H9 (cell line): ENCODE data around the gene KLF13. TPM values are rescaled to one million over a fixed set of nuclear protein-coding genes. Genes with fewer than 3 reads are reported as not detected.

Experiments used
- DNase-seq: peaks from one replicate; pipeline ENCODE4 v3.0.0-alpha.2; 2017
- H2AFZ ChIP-seq: one replicate; pipeline ENCODE4 v1.6.1; 2013; ENCODE audit warnings: mild to moderate bottlenecking, low read length, control low read depth, moderate library complexity
- H2AK5ac ChIP-seq: 2 replicates; pipeline ENCODE4 v1.6.1; 2013; ENCODE audit warnings: low read length, control low read depth, mixed read lengths; ENCODE audit not compliant: insufficient read length
- H2BK120ac ChIP-seq: one replicate; pipeline ENCODE4 v1.6.1; 2013; ENCODE audit warnings: low read depth, mild to moderate bottlenecking, low read length, control low read depth, inconsistent platforms; ENCODE audit not compliant: poor library complexity, severe bottlenecking
- H2BK12ac ChIP-seq: 2 replicates; pipeline ENCODE4 v1.6.1; 2013; ENCODE audit warnings: low read length, control low read depth, mixed read lengths, low read depth; ENCODE audit not compliant: insufficient read length
- H2BK15ac ChIP-seq: 2 replicates; pipeline ENCODE4 v1.6.1; 2013; ENCODE audit warnings: low read depth, low read length, control low read depth
- H2BK20ac ChIP-seq: one replicate; pipeline ENCODE4 v1.6.1; 2013; ENCODE audit warnings: low read depth, mild to moderate bottlenecking, low read length, control low read depth, inconsistent platforms; ENCODE audit not compliant: poor library complexity, severe bottlenecking
- H2BK5ac ChIP-seq: 2 replicates; pipeline ENCODE4 v1.6.1; 2013; ENCODE audit warnings: low read length, control low read depth, mixed read lengths; ENCODE audit not compliant: insufficient read length
- H3K14ac ChIP-seq: 2 replicates; pipeline ENCODE4 v1.6.1; 2013; ENCODE audit warnings: low read length, control low read depth; ENCODE audit not compliant: insufficient read depth
- H3K18ac ChIP-seq: 2 replicates; pipeline ENCODE4 v1.6.1; 2013; ENCODE audit warnings: low read depth, mild to moderate bottlenecking, mixed read lengths, low read length, control low read depth; ENCODE audit not compliant: insufficient read length
- H3K23ac ChIP-seq: 2 replicates; pipeline ENCODE4 v1.6.1; 2013; ENCODE audit warnings: low read length, control low read depth, mixed read lengths, low read depth; ENCODE audit not compliant: insufficient read length
- H3K23me2 ChIP-seq: 2 replicates; pipeline ENCODE4 v1.6.1; 2013; ENCODE audit warnings: low read depth, mild to moderate bottlenecking, mixed read lengths, low read length, control low read depth; ENCODE audit not compliant: insufficient read length, poor library complexity, severe bottlenecking
- H3K27ac ChIP-seq: 2 replicates; pipeline ENCODE4 v1.5.1; 2013; ENCODE audit warnings: low read length, control low read depth, mixed read lengths, low read depth; ENCODE audit not compliant: insufficient read length
- H3K27me3 ChIP-seq: 2 replicates; pipeline ENCODE4 v1.6.1; 2013; ENCODE audit warnings: low read length, control low read depth, inconsistent platforms; ENCODE audit not compliant: insufficient read depth
- H3K4ac ChIP-seq: 2 replicates; pipeline ENCODE4 v1.6.1; 2013; ENCODE audit warnings: low read depth, mild to moderate bottlenecking, control low read depth, inconsistent platforms, low read length, moderate library complexity
- H3K4me1 ChIP-seq: 2 replicates; pipeline ENCODE4 v1.6.1; 2013; ENCODE audit warnings: low read length, control low read depth, inconsistent platforms; ENCODE audit not compliant: insufficient read depth
- H3K4me2 ChIP-seq: 2 replicates; pipeline ENCODE4 v1.6.1; 2013; ENCODE audit warnings: low read length, control low read depth, mixed read lengths; ENCODE audit not compliant: insufficient read length, insufficient read depth
- H3K56ac ChIP-seq: 2 replicates; pipeline ENCODE4 v1.6.1; 2013; ENCODE audit warnings: low read depth, mild to moderate bottlenecking, mixed read lengths, low read length, control low read depth; ENCODE audit not compliant: insufficient read length
- H3K79me1 ChIP-seq: 2 replicates; pipeline ENCODE4 v1.6.1; 2013; ENCODE audit warnings: low read depth, mild to moderate bottlenecking, moderate library complexity, low read length, control low read depth, inconsistent platforms; ENCODE audit not compliant: insufficient read depth, poor library complexity, severe bottlenecking
- H3K79me2 ChIP-seq: 2 replicates; pipeline ENCODE4 v1.6.1; 2013; ENCODE audit warnings: low read length, control low read depth, inconsistent platforms; ENCODE audit not compliant: insufficient read depth
- H3K9ac ChIP-seq: 2 replicates; pipeline ENCODE4 v1.6.1; 2013; ENCODE audit warnings: low read length, control low read depth, mixed read lengths; ENCODE audit not compliant: insufficient read length; ENCODE audit errors: extremely low read depth
- H3K9me3 ChIP-seq: one replicate; pipeline ENCODE4 v1.6.1; 2013; ENCODE audit warnings: low read depth, low read length, inconsistent platforms; ENCODE audit not compliant: control insufficient read depth
- H3T11ph ChIP-seq: one replicate; pipeline ENCODE4 v1.6.1; 2013; ENCODE audit warnings: mild to moderate bottlenecking, low read length, control low read depth, inconsistent platforms
- H4K20me1 ChIP-seq: one replicate; pipeline ENCODE4 v1.6.1; 2013; ENCODE audit not compliant: control insufficient read depth, insufficient read length, insufficient read depth
- H4K5ac ChIP-seq: 2 replicates; pipeline ENCODE4 v1.6.1; 2013; ENCODE audit warnings: low read depth, mild to moderate bottlenecking, mixed read lengths, low read length, control low read depth; ENCODE audit not compliant: insufficient read length
- H4K8ac ChIP-seq: replicated peaks from 2 replicates; pipeline ENCODE4 v1.6.1; 2013; ENCODE audit warnings: low read length, control low read depth, mixed read lengths, low read depth; ENCODE audit not compliant: insufficient read length
- H4K91ac ChIP-seq: 2 replicates; pipeline ENCODE4 v1.6.1; 2013; ENCODE audit warnings: low read depth, mild to moderate bottlenecking, moderate library complexity, mixed read lengths, low read length, control low read depth; ENCODE audit not compliant: insufficient read length
- H3K27ac Mint-ChIP-seq, 3 experiments: 2 replicates in 2 of 3; 3 replicates in 1 of 3; pipeline ENCODE4 v1.8.0; 2020 to 2021; ENCODE audit warnings: mixed read lengths in 3 of 3, mild to moderate bottlenecking in 1 of 3, moderate library complexity in 1 of 3
- H3K27me3 Mint-ChIP-seq: 2 replicates; pipeline ENCODE4 v1.8.0; 2021; ENCODE audit warnings: low read depth, mild to moderate bottlenecking, moderate library complexity, mixed read lengths
- H3K36me3 Mint-ChIP-seq, 3 experiments: 2 replicates in 2 of 3; 3 replicates in 1 of 3; pipeline ENCODE4 v1.8.0; 2020 to 2021; ENCODE audit warnings: low read depth in 3 of 3, mixed read lengths in 3 of 3; ENCODE audit not compliant: insufficient read depth in 1 of 3
- H3K4me1 Mint-ChIP-seq, 2 experiments: 2 replicates each; pipeline ENCODE4 v1.8.0; 2020; ENCODE audit warnings: mixed read lengths in 2 of 2
- H3K4me3 Mint-ChIP-seq, 2 experiments: 2 replicates in 1 of 2; 3 replicates in 1 of 2; pipeline ENCODE4 v1.8.0; 2020 to 2021; ENCODE audit warnings: mild to moderate bottlenecking in 2 of 2, mixed read lengths in 2 of 2, moderate library complexity in 1 of 2
- H3K9me3 Mint-ChIP-seq, 2 experiments: 2 replicates in 1 of 2; 3 replicates in 1 of 2; pipeline ENCODE4 v1.8.0; 2020; ENCODE audit warnings: mild to moderate bottlenecking in 2 of 2, mixed read lengths in 2 of 2, moderate library complexity in 1 of 2
- WGBS: extraction: QIAGEN DNeasy Blood & Tissue Kit; methylation state at CpG from one replicate; pipeline ENCODE4 v1.1.7; 2013; ENCODE audit warnings: missing lambda C conversion rate, low lambda C conversion rate, mixed read lengths; ENCODE audit not compliant: insufficient read length; ENCODE audit errors: extremely low coverage; 5-methylcytosine and 5-hydroxymethylcytosine counted together
- total RNA-seq: library from RNA; stranded (reverse); gene quantifications from 2 replicates; pipeline ENCODE4 v1.2.1, GENCODE V29; 2021
- TF ChIP-seq, protein P1 (sequence below): fragments of 200-600 bp; sonication (generic); conservative IDR thresholded peaks from 3 replicates; pipeline ENCODE4 v1.8.0; 2021; ENCODE audit warnings: antibody characterized with exemption, mild to moderate bottlenecking

The KLF13 gene
- total RNA-seq, 1 experiment from 2014 or later: 33.4 TPM

GRCh38 chr15:31277335-31278060 is 49.1 kb upstream of the KLF13 start:
- Histone ChIP-seq H3K79me1 (no peaks in the 10 kb centered on the region), H2BK120ac (no peak overlapping the region), H3K27ac (no peak overlapping the region), H3K18ac (no peak overlapping the region), H3K9me3 (no peaks in the 10 kb centered on the region), H3K79me2 (no peaks in the 10 kb centered on the region), H2AFZ (no peak overlapping the region), H2BK5ac (no peak overlapping the region), H4K5ac (no peak overlapping the region), H3K23ac (no peak overlapping the region), H4K8ac (no peak overlapping the region), H3K4ac (no peak overlapping the region), H3K4me2 (no peak overlapping the region), H3K23me2 (no peaks in the 10 kb centered on the region), H2BK20ac (no peak overlapping the region), H2BK12ac (no peak overlapping the region), H3K27me3 (no peaks in the 10 kb centered on the region), H3K4me1 (no peaks in the 10 kb centered on the region), H4K91ac (no peak overlapping the region), H2AK5ac (no peak overlapping the region), H4K20me1 (no peaks in the 10 kb centered on the region), H3T11ph (no peak overlapping the region), H3K9ac (no peak overlapping the region), H2BK15ac (no peak overlapping the region), H3K14ac (no peak overlapping the region), H3K56ac (no peak overlapping the region)
- TF ChIP-seq, protein P1, sequence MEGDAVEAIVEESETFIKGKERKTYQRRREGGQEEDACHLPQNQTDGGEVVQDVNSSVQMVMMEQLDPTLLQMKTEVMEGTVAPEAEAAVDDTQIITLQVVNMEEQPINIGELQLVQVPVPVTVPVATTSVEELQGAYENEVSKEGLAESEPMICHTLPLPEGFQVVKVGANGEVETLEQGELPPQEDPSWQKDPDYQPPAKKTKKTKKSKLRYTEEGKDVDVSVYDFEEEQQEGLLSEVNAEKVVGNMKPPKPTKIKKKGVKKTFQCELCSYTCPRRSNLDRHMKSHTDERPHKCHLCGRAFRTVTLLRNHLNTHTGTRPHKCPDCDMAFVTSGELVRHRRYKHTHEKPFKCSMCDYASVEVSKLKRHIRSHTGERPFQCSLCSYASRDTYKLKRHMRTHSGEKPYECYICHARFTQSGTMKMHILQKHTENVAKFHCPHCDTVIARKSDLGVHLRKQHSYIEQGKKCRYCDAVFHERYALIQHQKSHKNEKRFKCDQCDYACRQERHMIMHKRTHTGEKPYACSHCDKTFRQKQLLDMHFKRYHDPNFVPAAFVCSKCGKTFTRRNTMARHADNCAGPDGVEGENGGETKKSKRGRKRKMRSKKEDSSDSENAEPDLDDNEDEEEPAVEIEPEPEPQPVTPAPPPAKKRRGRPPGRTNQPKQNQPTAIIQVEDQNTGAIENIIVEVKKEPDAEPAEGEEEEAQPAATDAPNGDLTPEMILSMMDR: no peak
- DNase-seq: no peak
- no peaks in the 10 kb centered on the region for H3K36me3 Mint-ChIP-seq
- H3K27me3 Mint-ChIP-seq: peaks cover 6% of the 10 kb centered on the region
- no peak overlapping the region for H3K4me3 Mint-ChIP-seq
- no peaks in the 10 kb centered on the region; a peak in 1 of 5 replicates for H3K9me3 Mint-ChIP-seq
- H3K4me1 Mint-ChIP-seq: peaks cover 20 to 47% of the 10 kb centered on the region in 2 experiments
- no peak overlapping the region; a peak in 1 of 7 replicates for H3K27ac Mint-ChIP-seq
- WGBS: no CpG with 5 or more reads among the region's 4 CpGs
